K562 (cell line): ENCODE results near the gene ZBTB46. TPM values are rescaled to one million over a fixed set of nuclear protein-coding genes. Genes with fewer than 3 reads are reported as not detected.
A peak's percentile ranks its signal among the peaks of the same experiment; 100 is the strongest.

Experiments
- BACH1 ChIP-seq: fragments of 200-800 bp; sonication (Bioruptor generic); IDR thresholded peaks from 2 replicates; pipeline ENCODE4 v1.6.1; 2016; ENCODE audit warnings: missing genetic modification characterization, missing compliant biosample characterization
- KDM5B ChIP-seq: fragments of 200-600 bp; sonication (generic); IDR thresholded peaks from 2 replicates; pipeline ENCODE4 v1.6.1; 2012; ENCODE audit warnings: low read depth, mild to moderate bottlenecking, moderate library complexity, low read length, control low read depth, inconsistent platforms; ENCODE audit not compliant: insufficient replicate concordance
- PCBP2 ChIP-seq: fragments of 200-400 bp; formaldehyde crosslinking; IDR thresholded peaks from 2 replicates; pipeline ENCODE4 v1.6.1; 2018; ENCODE audit warnings: low read length, low read depth, mild to moderate bottlenecking, moderate library complexity; ENCODE audit not compliant: poor library complexity, severe bottlenecking
- POLR2AphosphoS5 ChIP-seq: IDR thresholded peaks from 2 replicates; pipeline ENCODE4 v1.6.1; 2011; ENCODE audit warnings: mild to moderate bottlenecking, low read depth, low read length, moderate library complexity; ENCODE audit not compliant: control insufficient read depth, insufficient read depth
- PURB ChIP-seq: sonication (generic); formaldehyde crosslinking; IDR thresholded peaks from 2 replicates; pipeline ENCODE4 v1.9.0; 2021; ENCODE audit warnings: low read depth, mild to moderate bottlenecking, missing genetic modification reagents
- polyA plus RNA-seq, 8 experiments: library from polyadenylated mRNA; depleted of rRNA in 4 of 8; stranded (reverse) in 5 of 8; unstranded in 3 of 8; fragments of >200 nt; fragmentation: Nextera tagmentation in 2 of 8; fragmentation: Illumina TruSeq in 1 of 8; extraction: Ambion mirVana in 2 of 8; extraction: Trizol in 1 of 8; gene quantifications; 2 replicates each; pipeline versions ENCODE4 v1.2.1 to v1.2.3, GENCODE V29; 2011 to 2014; ENCODE audit warnings: inconsistent platforms in 1 of 8, missing spikeins in 1 of 8
- total RNA-seq, 7 experiments: library from RNA; depleted of rRNA in 6 of 7; stranded (reverse); fragments of >200 nt in 6 of 7; fragmentation: Illumina TruSeq in 2 of 7; extraction: Trizol in 2 of 7; gene quantifications; 2 replicates each; pipeline versions ENCODE4 v1.2.1 to v1.2.3, GENCODE V29; 2011 to 2021; ENCODE audit warnings: low replicate concordance in 1 of 7
- TF ChIP-seq, protein P1 (sequence below): fragments of 250-450 bp; sonication (Bioruptor Pico); IDR thresholded peaks from 2 replicates; pipeline ENCODE4 v1.5.0; 2021; ENCODE audit warnings: mild to moderate bottlenecking, moderate library complexity
- TF ChIP-seq, protein P2 (sequence below): fragments of 250-450 bp; sonication (Bioruptor Pico); IDR thresholded peaks from 2 replicates; pipeline ENCODE4 v1.5.0; 2020; ENCODE audit warnings: mild to moderate bottlenecking, borderline replicate concordance
- TF ChIP-seq, protein P3 (sequence below): fragments of 250-450 bp; sonication (Bioruptor Pico); IDR thresholded peaks from 2 replicates; pipeline ENCODE4 v1.9.0; 2021; ENCODE audit warnings: mild to moderate bottlenecking
- TF ChIP-seq, protein P4 (sequence below): fragments of 450-650 bp; conservative IDR thresholded peaks from 2 replicates; pipeline ENCODE4 v1.6.1; 2016; ENCODE audit warnings: missing genetic modification characterization, low read depth, mild to moderate bottlenecking, missing compliant biosample characterization, moderate library complexity
- TF ChIP-seq, protein P5 (sequence below), 2 experiments: fragments of 450-650 bp in 1 of 2; sonication (generic) in 1 of 2; formaldehyde crosslinking in 1 of 2; IDR thresholded peaks; 2 replicates each; pipeline versions ENCODE4 v1.7.1 to v1.9.0; 2016 to 2022; ENCODE audit warnings: inconsistent platforms in 1 of 2, mild to moderate bottlenecking in 1 of 2, missing genetic modification reagents in 1 of 2

ZBTB46 gene
- total and polyA plus RNA-seq, 9 of the 15 experiments (the other 6 are each of a cell fraction or from before 2014, with no cell fraction given), result 0.29 to 4.1 (median 1.1) TPM

DNA sequence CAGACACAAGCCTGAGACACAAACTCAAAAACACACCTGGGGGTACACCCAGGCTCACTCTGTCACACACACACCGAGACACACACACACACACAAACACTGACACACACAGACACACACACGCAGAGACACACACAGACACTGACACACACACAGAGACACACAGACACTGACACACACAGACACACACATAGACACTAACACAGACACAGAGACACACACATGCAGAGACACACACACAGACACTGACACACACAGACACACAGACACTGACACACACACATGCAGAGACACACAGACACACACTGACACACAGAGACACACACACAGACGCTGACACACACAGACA lies 15.8 kb upstream of the ZBTB46 start (continued):
- TF ChIP-seq, protein P1, sequence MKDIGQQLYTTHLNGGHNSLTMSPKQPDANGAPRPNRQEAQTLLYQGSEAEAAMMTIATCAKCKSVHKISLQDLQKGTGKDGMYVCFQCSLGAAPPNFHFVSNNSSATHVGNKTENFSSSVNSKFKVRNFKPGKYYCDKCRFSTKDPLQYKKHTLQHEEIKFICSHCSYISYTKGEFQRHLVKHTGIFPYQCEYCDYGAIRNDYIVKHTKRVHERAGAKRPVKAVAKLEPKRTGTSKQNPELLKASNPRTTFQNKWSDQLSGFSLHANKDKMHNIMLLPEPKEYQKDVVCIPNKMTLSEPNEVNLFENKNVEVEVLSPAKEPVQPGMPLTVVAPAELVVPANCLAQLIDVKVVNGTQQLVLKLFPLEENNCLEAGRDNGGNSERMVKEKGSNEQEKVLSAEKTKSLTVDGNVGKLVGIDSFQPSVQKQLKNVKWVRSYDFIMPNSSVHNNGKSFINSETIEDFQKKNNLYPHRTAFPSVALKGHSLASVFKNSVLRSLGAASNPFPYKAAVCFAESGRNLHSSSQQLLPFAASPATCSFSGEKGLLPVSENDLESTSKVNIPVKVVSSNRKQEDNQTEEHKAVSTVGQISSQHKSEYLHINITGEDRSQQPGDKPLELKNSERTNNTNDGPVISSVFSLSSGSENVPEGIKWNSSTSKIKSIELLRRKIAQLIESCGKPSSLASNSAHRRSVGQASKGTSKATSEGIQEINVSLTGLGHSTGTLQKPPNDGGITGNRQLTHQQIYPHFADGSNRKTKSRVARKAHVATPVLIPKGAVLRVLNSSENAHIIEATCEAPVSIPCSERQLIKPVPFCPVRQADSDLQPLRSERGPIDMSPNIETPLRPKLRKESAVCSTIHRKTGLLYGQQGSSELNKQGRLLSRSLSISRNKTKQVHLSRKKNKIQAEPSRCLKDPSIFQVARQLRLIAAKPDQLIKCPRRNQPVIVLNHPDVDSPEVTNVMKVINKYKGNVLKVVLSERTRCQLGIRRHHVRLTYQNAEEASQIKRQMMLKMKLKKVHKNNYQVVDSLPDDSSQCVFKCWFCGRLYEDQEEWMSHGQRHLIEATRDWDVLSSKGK (CRISPR knock-in tag), result no peak
- TF ChIP-seq PURB (CRISPR knock-in tag) (no peak), BACH1 (tag) (no peak), KDM5B (no peak), PCBP2 (no peak), POLR2AphosphoS5 (no peak)
- TF ChIP-seq, protein P2, sequence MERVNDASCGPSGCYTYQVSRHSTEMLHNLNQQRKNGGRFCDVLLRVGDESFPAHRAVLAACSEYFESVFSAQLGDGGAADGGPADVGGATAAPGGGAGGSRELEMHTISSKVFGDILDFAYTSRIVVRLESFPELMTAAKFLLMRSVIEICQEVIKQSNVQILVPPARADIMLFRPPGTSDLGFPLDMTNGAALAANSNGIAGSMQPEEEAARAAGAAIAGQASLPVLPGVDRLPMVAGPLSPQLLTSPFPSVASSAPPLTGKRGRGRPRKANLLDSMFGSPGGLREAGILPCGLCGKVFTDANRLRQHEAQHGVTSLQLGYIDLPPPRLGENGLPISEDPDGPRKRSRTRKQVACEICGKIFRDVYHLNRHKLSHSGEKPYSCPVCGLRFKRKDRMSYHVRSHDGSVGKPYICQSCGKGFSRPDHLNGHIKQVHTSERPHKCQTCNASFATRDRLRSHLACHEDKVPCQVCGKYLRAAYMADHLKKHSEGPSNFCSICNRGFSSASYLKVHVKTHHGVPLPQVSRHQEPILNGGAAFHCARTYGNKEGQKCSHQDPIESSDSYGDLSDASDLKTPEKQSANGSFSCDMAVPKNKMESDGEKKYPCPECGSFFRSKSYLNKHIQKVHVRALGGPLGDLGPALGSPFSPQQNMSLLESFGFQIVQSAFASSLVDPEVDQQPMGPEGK (CRISPR knock-in tag), result no peak
- TF ChIP-seq, protein P3, sequence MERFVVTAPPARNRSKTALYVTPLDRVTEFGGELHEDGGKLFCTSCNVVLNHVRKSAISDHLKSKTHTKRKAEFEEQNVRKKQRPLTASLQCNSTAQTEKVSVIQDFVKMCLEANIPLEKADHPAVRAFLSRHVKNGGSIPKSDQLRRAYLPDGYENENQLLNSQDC (CRISPR knock-in tag), result no peak
- TF ChIP-seq, protein P4, sequence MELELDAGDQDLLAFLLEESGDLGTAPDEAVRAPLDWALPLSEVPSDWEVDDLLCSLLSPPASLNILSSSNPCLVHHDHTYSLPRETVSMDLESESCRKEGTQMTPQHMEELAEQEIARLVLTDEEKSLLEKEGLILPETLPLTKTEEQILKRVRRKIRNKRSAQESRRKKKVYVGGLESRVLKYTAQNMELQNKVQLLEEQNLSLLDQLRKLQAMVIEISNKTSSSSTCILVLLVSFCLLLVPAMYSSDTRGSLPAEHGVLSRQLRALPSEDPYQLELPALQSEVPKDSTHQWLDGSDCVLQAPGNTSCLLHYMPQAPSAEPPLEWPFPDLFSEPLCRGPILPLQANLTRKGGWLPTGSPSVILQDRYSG (tag), result no peak
- TF ChIP-seq, protein P5, sequence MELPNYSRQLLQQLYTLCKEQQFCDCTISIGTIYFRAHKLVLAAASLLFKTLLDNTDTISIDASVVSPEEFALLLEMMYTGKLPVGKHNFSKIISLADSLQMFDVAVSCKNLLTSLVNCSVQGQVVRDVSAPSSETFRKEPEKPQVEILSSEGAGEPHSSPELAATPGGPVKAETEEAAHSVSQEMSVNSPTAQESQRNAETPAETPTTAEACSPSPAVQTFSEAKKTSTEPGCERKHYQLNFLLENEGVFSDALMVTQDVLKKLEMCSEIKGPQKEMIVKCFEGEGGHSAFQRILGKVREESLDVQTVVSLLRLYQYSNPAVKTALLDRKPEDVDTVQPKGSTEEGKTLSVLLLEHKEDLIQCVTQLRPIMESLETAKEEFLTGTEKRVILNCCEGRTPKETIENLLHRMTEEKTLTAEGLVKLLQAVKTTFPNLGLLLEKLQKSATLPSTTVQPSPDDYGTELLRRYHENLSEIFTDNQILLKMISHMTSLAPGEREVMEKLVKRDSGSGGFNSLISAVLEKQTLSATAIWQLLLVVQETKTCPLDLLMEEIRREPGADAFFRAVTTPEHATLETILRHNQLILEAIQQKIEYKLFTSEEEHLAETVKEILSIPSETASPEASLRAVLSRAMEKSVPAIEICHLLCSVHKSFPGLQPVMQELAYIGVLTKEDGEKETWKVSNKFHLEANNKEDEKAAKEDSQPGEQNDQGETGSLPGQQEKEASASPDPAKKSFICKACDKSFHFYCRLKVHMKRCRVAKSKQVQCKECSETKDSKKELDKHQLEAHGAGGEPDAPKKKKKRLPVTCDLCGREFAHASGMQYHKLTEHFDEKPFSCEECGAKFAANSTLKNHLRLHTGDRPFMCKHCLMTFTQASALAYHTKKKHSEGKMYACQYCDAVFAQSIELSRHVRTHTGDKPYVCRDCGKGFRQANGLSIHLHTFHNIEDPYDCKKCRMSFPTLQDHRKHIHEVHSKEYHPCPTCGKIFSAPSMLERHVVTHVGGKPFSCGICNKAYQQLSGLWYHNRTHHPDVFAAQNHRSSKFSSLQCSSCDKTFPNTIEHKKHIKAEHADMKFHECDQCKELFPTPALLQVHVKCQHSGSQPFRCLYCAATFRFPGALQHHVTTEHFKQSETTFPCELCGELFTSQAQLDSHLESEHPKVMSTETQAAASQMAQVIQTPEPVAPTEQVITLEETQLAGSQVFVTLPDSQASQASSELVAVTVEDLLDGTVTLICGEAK (IDR thresholded peaks at IDR 0.05), result peak; percentile 64; the same call in 1 of the 2 replicates
- TF ChIP-seq, protein P5 (CRISPR knock-in tag; IDR thresholded peaks at IDR 0.05), result no peak
